Measurements from ENCODE around the gene PTH2R. TPM values are rescaled to one million over a fixed set of nuclear protein-coding genes. Genes with fewer than 3 reads are reported as not detected.
A peak's percentile ranks its signal among the peaks of the same experiment; 100 is the strongest.
"Not testable (repeated sequence)": the region's sequence is repeated elsewhere in the genome, so short reads cannot be mapped to it uniquely, and the experiment has no call there.

The PTH2R gene
- total RNA-seq, 2 donors from 2014 or later, result 0.08 TPM; not detected in 1

DNA sequence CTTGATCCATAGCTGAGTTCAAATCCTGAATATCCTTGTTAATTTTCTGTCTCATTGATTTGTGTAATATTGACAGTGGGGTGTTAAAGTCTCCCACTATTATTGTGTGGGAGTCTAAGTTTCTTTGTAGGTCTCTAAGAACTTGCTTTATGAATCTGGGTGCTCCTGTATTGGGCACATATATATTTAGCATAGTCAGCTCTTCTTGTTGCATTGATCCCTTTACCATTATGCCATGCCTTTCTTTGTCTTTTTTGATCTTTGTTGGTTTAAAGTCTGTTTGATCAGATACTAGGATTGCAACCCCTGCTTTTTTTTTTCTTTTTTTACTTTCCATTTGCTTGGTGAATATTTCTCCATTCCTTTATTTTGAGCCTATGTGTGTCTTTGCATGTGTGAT is 116.5 kb downstream of the PTH2R start:
- intact Hi-C loops (cut with DNase I, micrococcal nuclease); ATAC-seq: not testable (repeated sequence)

DNA sequence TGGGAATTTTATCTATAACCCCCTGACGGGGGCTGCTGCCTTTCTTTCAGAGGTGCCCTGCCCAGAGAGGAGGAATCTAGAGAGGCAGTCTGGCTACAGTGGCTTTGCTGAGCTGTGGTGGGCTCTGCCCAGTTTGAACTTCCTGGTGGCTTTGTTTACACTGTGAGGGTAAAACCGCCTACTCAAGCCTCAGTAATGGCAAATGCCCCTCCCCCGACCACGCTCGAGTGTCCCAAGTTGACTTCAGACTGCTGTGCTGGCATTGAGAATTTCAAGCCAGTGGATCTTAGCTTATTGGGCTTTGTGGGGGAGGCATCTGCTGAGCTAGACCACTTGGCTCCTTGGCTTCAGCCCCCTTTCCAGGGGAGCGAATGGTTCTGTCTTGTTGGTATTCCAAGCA is 118.6 kb downstream of the PTH2R start:
- intact Hi-C loops (cut with DNase I, micrococcal nuclease); ATAC-seq; DNase-seq: not testable (repeated sequence)

More for the DNA sequence above, 116.5 kb downstream of the PTH2R start:
- not testable (repeated sequence) for DNase-seq

DNA sequence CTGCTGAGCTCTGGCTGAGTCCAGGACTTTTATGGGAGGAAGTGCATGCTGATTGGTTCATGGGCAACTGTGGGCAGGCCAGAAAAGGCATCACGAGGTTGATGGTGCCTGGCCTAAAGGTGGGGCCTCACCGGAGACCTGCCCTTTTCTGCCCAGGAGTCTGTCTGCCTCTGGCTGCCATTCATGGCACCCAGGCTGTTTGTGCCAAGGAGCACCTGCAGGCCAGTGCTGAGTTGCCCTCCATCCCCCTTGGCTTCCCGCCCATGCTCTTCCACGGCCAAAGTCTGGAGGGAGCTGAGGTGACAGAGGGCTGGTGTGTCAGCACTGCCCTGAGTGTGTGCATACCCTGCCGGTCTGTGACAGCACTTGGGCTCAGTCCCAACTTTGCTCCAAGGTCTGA is 123.2 kb downstream of the PTH2R start:
- peak in 1 of 2 donors; percentile 23 for DNase-seq
- intact Hi-C loops (cut with DNase I, micrococcal nuclease), result no loop called here
- ATAC-seq, result peak; percentile 83

DNA sequence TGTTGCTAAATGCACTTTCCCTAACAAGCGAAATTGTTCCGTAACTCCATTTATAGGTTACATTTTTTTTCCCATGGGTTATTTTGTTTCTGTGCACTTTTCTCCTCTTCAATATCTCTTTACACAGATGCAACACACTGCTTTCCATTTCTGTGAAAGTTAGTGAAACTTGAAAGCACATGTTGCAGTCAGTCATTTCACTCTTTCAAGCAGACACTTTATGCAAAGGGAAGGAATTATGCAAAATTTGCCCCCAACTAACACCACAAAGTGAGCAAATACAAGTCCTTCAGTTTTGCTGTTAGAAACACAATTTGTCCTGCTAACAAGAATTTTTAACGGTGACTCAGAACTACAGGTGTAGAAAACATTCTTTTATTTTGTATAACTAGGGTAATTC is 124.8 kb downstream of the PTH2R start:
- no peak for DNase-seq
- intact Hi-C loops (cut with DNase I, micrococcal nuclease), result no loop called here

DNA sequence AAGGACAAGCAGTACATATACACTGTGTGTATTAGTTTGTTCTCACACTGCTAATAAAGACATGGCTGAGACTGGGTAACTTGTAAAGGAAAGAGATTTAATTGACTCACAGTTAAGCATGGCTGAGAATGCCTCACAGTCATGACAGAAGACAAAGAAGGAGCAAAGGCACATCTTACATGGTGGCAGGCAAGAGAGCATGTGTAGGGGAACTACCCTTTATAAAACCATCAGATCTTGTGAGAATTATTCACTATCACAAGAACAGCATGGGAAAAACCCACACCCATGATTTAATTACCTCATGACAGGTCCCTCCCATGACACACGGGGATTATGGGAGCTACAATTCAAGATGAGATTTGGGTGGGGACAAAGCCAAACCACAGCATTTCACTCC is 129.0 kb downstream of the PTH2R start:
- ATAC-seq; DNase-seq; intact Hi-C loops (cut with DNase I, micrococcal nuclease): not testable (repeated sequence)

More for the DNA sequence above, 124.8 kb downstream of the PTH2R start:
- no peak for ATAC-seq

DNA sequence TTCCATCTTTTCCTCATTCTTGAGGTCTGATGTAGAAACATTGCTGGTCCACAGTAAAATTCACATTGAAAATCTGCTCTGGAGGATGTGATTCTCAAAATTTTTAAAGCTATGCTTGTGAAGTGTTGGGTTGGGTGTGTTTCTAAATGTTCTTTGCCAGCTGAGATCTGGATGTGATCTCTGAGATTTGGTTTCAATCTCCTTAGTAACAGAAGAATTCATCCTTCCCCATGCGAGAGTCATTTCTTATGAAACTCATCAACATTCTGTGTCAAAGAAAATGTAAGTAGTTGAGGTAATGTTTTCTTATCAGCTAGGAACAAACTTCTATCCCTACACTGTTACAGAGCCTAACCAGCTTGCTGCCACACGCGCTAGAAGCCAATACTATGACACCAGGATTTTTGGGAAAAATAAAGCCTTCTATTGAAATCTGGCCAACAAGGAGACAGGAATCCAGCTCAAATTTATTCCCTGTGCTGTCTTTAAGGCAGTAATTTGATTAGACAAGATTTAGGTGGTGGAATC is 134.9 kb downstream of the PTH2R start:
- intact Hi-C loops (cut with DNase I, micrococcal nuclease), result no loop called here
- no peak for ATAC-seq
- DNase-seq, result no peak

DNA sequence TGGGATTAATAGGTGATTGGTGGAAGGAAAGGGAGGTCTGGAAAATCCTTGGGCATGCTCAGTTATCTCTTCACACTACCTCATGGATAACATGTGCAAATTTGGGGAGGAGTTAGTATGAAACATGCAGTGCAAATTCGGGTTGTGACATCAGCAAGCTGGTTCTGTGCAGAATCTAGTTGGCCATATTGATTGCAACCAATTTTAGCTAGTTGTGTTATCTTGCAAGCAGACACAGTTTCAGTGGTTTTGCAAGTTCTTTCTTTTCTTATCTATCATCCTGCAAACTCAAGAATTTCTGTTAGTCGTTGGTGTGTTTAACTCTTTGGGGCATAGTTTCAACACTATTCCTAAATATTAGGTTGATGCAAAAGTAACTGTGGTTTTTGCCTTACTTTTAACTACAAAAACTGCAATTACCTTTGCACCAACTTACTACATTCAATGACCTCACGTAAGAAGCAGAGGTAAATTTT is 135.4 kb downstream of the PTH2R start:
- intact Hi-C loops (cut with DNase I, micrococcal nuclease), result no loop called here
- ATAC-seq, result no peak
- DNase-seq, result no peak

DNA sequence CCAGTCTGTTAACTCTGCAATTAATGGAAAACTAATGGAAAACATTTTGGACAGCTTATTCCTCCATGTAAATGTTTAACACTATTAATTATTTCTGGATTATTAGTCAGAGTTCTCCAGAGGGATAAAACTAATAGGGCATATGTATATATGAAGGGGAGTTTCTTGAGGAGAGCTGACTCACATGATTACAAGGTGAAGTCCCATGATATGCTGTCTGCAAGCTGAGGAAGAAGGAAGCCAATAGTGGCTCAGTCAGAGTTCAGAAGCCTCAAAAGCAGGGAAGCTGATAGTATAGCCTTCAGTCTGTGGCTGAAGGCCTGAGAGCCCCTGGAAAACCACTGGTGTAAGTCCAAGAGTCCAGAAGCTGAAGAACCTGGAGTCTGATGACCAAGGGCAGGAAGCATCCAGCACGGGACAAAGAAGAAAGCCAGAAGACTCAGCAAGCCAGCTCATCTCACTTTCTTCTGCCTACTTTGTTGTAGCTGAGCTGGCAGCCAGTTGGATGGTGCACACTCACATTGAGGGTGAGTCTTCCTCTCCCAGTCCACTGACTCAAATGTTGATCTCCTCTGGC is 136.0 kb downstream of the PTH2R start:
- intact Hi-C loops (cut with DNase I, micrococcal nuclease), result no loop called here
- no peak for DNase-seq
- no peak for ATAC-seq

Other genes with a start within 250 kb of the PTH2R start
- gene CRYGA, start 243.2 kb upstream of the PTH2R start, total RNA-seq, result not detected
- not detected for gene C2orf80, start 216.8 kb upstream of the PTH2R start, total RNA-seq
- gene IDH1, start 151.7 kb upstream of the PTH2R start, total RNA-seq, result 100 to 1,000 TPM; 228 to 238 TPM
- 10 to 100 TPM; 17.6 to 20.5 TPM for gene PIKFYVE, start 140.5 kb upstream of the PTH2R start, total RNA-seq

All from left colon (tissue), 2 donors.